CD14-positive monocyte (primary cell): ENCODE data around the gene SEMA4D. TPM values are rescaled to one million over a fixed set of nuclear protein-coding genes. Genes with fewer than 3 reads are reported as not detected.
A peak's percentile ranks its signal among the peaks of the same experiment; 100 is the strongest.

Source experiments
- DNase-seq, 3 donors: peaks; one replicate each; pipeline ENCODE4 v3.0.0-alpha.2; 2011 to 2022
- H2AFZ ChIP-seq: 2 replicates; pipeline ENCODE4 v1.6.0; 2012; ENCODE audit warnings: mild to moderate bottlenecking, low read depth, low read length, inconsistent platforms; ENCODE audit not compliant: insufficient read depth, poor library complexity, severe bottlenecking
- H3K27ac ChIP-seq, 2 donors: 1 replicate in 1 of 2; 2 replicates in 1 of 2; pipeline ENCODE4 v1.5.1; 2012 to 2013; ENCODE audit warnings: low read length in 2 of 2, control low read depth in 1 of 2, inconsistent platforms in 1 of 2, low read depth in 1 of 2, mild to moderate bottlenecking in 1 of 2
- H3K27me3 ChIP-seq, 2 donors: one replicate each; pipeline versions ENCODE4 v1.6.0 to v1.6.1; 2011 to 2013; ENCODE audit warnings: low read length in 2 of 2; ENCODE audit not compliant: control insufficient read depth in 2 of 2, insufficient read depth in 2 of 2
- H3K36me3 ChIP-seq, 2 donors: replicated peaks in 1 of 2; 1 replicate in 1 of 2; 2 replicates in 1 of 2; pipeline versions ENCODE4 v1.5.1 to v1.6.1; 2012 to 2013; ENCODE audit warnings: low read length in 2 of 2, control low read depth in 1 of 2, inconsistent platforms in 1 of 2, mild to moderate bottlenecking in 1 of 2; ENCODE audit not compliant: insufficient read depth in 2 of 2, control insufficient read depth in 1 of 2
- H3K4me1 ChIP-seq, 2 donors: 1 replicate in 1 of 2; 2 replicates in 1 of 2; pipeline versions ENCODE4 v1.5.1 to v1.6.1; 2012 to 2013; ENCODE audit warnings: low read length in 2 of 2, control low read depth in 1 of 2, inconsistent platforms in 1 of 2, mild to moderate bottlenecking in 1 of 2, moderate library complexity in 1 of 2; ENCODE audit not compliant: insufficient read depth in 2 of 2, control insufficient read depth in 1 of 2
- H3K4me2 ChIP-seq: replicated peaks from 2 replicates; pipeline ENCODE3; 2012; ENCODE audit warnings: low read length, moderate library complexity, mild to moderate bottlenecking; ENCODE audit not compliant: poor library complexity, severe bottlenecking; ENCODE audit errors: extremely low read depth
- H3K4me3 ChIP-seq, 3 experiments: fragments of 200-600 bp in 1 of 3; sonication (generic) in 1 of 3; replicated peaks in 1 of 3; 1 replicate in 2 of 3; 2 replicates in 1 of 3; pipeline ENCODE4 v1.5.1; 2011 to 2013; ENCODE audit warnings: low read length in 3 of 3, mild to moderate bottlenecking in 3 of 3, control low read depth in 2 of 3, low read depth in 2 of 3, inconsistent platforms in 1 of 3, moderate library complexity in 1 of 3
- H3K79me2 ChIP-seq: 2 replicates; pipeline ENCODE4 v1.6.0; 2012; ENCODE audit warnings: mild to moderate bottlenecking, control low read depth, inconsistent platforms, low read length, moderate library complexity; ENCODE audit not compliant: insufficient read depth
- H3K9ac ChIP-seq: 2 replicates; pipeline ENCODE4 v1.6.0; 2017; ENCODE audit warnings: low read length, mild to moderate bottlenecking; ENCODE audit not compliant: insufficient read depth, poor library complexity, severe bottlenecking
- H3K9me3 ChIP-seq, 2 donors: replicated peaks in 1 of 2; 1 replicate in 1 of 2; 2 replicates in 1 of 2; pipeline versions ENCODE4 v1.5.1 to v1.6.1; 2012 to 2013; ENCODE audit warnings: low read length in 2 of 2, control low read depth in 1 of 2; ENCODE audit not compliant: control insufficient read depth in 1 of 2, insufficient read depth in 1 of 2
- H4K20me1 ChIP-seq: 2 replicates; pipeline ENCODE4 v1.6.0; 2012; ENCODE audit warnings: mild to moderate bottlenecking, low read length, control low read depth, moderate library complexity; ENCODE audit not compliant: insufficient read depth
- H3K27ac Mint-ChIP-seq, 7 donors: one replicate each; pipeline ENCODE4 v1.8.0; 2020; ENCODE audit warnings: mild to moderate bottlenecking in 7 of 7, mixed read lengths in 7 of 7, moderate library complexity in 6 of 7, inconsistent platforms in 2 of 7
- H3K27me3 Mint-ChIP-seq, 3 donors: one replicate each; pipeline ENCODE4 v1.8.0; 2021 to 2022; ENCODE audit warnings: low read depth in 3 of 3, mild to moderate bottlenecking in 3 of 3, mixed read lengths in 3 of 3, moderate library complexity in 3 of 3, inconsistent platforms in 1 of 3
- H3K36me3 Mint-ChIP-seq, 2 donors: one replicate each; pipeline ENCODE4 v1.8.0; 2020; ENCODE audit warnings: mixed read lengths in 2 of 2, inconsistent platforms in 1 of 2, mild to moderate bottlenecking in 1 of 2
- H3K4me1 Mint-ChIP-seq: one replicate; pipeline ENCODE4 v1.8.0; 2020; ENCODE audit warnings: mild to moderate bottlenecking, mixed read lengths
- H3K4me3 Mint-ChIP-seq, 2 donors: one replicate each; pipeline ENCODE4 v1.8.0; 2020; ENCODE audit warnings: mild to moderate bottlenecking in 2 of 2, mixed read lengths in 2 of 2, moderate library complexity in 1 of 2
- H3K9me3 Mint-ChIP-seq, 7 donors: one replicate each; pipeline ENCODE4 v1.8.0; 2020 to 2022; ENCODE audit warnings: mixed read lengths in 7 of 7, mild to moderate bottlenecking in 6 of 7, moderate library complexity in 6 of 7, inconsistent platforms in 2 of 7
- CTCF ChIP-seq: fragments of 200-600 bp; IDR thresholded peaks from one replicate; pipeline ENCODE4 v1.8.0; 2022; ENCODE audit warnings: antibody characterized with exemption, mild to moderate bottlenecking
- WGBS: methylation state at CpG from one replicate; pipeline ENCODE4 v1.1.5; 2013; ENCODE audit warnings: missing lambda C conversion rate; ENCODE audit not compliant: insufficient coverage; 5-methylcytosine and 5-hydroxymethylcytosine counted together
- intact Hi-C, 2 donors: fragments of 100-400 bp; cut with micrococcal nuclease; formaldehyde crosslinking; loops; one replicate each; pipeline versions ENCODE4 v1.15.0 to v1.15.1; 2023
- polyA plus RNA-seq, 3 donors: library from polyadenylated mRNA; depleted of rRNA in 1 of 3; unstranded in 2 of 3; stranded (reverse) in 1 of 3; fragments of 300-500 nt in 2 of 3; fragments of >200 nt in 1 of 3; fragmentation: Illumina TruSeq in 2 of 3; gene quantifications; 1 replicate in 2 of 3; 2 replicates in 1 of 3; pipeline ENCODE4 v1.2.3, GENCODE V29; 2012 to 2021

The SEMA4D gene
- polyA plus RNA-seq, 3 donors, result 28.2 to 117 (median 28.6) TPM

GRCh38 chr9:89446961-89447310 is 51.0 kb downstream of the SEMA4D start:
- H3K9ac ChIP-seq, result no peak overlapping the region
- H3K27me3 Mint-ChIP-seq, result peaks cover 0 to 4% (median 2%) of the 10 kb centered on the region in 3 donors
- no peaks in the 10 kb centered on the region for H3K9me3 ChIP-seq
- H4K20me1 ChIP-seq, result peaks cover 99% of the 10 kb centered on the region
- H3K4me2 ChIP-seq, result no peak overlapping the region
- H3K27ac ChIP-seq, result no peak overlapping the region
- H3K4me3 Mint-ChIP-seq, result no peak overlapping the region
- peak overlapping the region in 5 of 7 donors; percentile 5 to 70 (median 40) for H3K27ac Mint-ChIP-seq
- peaks cover 95% of the 10 kb centered on the region for H3K79me2 ChIP-seq
- peaks cover 0 to 2% (median 0%) of the 10 kb centered on the region in 7 donors for H3K9me3 Mint-ChIP-seq
- no peak overlapping the region for H2AFZ ChIP-seq
- H3K36me3 Mint-ChIP-seq, result peaks cover 61 to 69% of the 10 kb centered on the region in 2 donors
- no peaks in the 10 kb centered on the region for H3K27me3 ChIP-seq
- no peak overlapping the region for H3K4me3 ChIP-seq
- 92% methylated on average over 8 of the region's 8 CpGs for WGBS
- no peak for TF ChIP-seq CTCF
- intact Hi-C loops, result no loop called here
- H3K4me1 ChIP-seq, result peaks cover 24 to 25% of the 10 kb centered on the region in 2 donors
- DNase-seq, result no peak
- peaks cover 31 to 66% of the 10 kb centered on the region in 2 donors for H3K36me3 ChIP-seq
- H3K4me1 Mint-ChIP-seq, result peaks cover 59% of the 10 kb centered on the region

- Histone ChIP-seq H4K20me1 (peaks cover 99% of the 10 kb centered on the region), H3K4me1 (peaks cover 29 to 30% of the 10 kb centered on the region in 2 donors), H3K36me3 (peaks cover 31 to 61% of the 10 kb centered on the region in 2 donors), H3K9ac (no peak overlapping the region), H3K4me2 (no peak overlapping the region), H3K9me3 (no peaks in the 10 kb centered on the region), H3K4me3 (no peak overlapping the region), H2AFZ (no peak overlapping the region), H3K27ac (peak overlapping the region in 1 of 2 donors; percentile 48), H3K27me3 (no peaks in the 10 kb centered on the region), H3K79me2 (peaks cover 95% of the 10 kb centered on the region)
- no peak for DNase-seq
- intact Hi-C loops, result no loop called here
- H3K4me1 Mint-ChIP-seq, result peaks cover 61% of the 10 kb centered on the region
- H3K9me3 Mint-ChIP-seq, result peaks cover 0 to 2% (median 0%) of the 10 kb centered on the region in 7 donors
- TF ChIP-seq CTCF, result no peak
- no peak overlapping the region for H3K4me3 Mint-ChIP-seq
- peaks cover 61 to 64% of the 10 kb centered on the region in 2 donors for H3K36me3 Mint-ChIP-seq
- peak overlapping the region in 6 of 7 donors; percentile 22 to 73 (median 58) for H3K27ac Mint-ChIP-seq
- 100% methylated on average over 5 of the region's 13 CpGs for WGBS
- peaks cover 0 to 4% (median 2%) of the 10 kb centered on the region in 3 donors for H3K27me3 Mint-ChIP-seq
Measured at GRCh38 chr9:89446261-89446960, 51.5 kb downstream of the SEMA4D start.
